HepG2 (cell line): ENCODE measurements around the gene PAFAH1B1. TPM values are rescaled to one million over a fixed set of nuclear protein-coding genes. Genes with fewer than 3 reads are reported as not detected.

Experiments
- AHR ChIP-seq: IDR thresholded peaks from 2 replicates; pipeline ENCODE4 v1.6.1; 2018; ENCODE audit warnings: missing genetic modification reagents, missing compliant biosample characterization
- AKAP8 ChIP-seq: sonication (generic); formaldehyde crosslinking; IDR thresholded peaks from 2 replicates; pipeline ENCODE4 v1.5.1; 2020; ENCODE audit warnings: mild to moderate bottlenecking, missing genetic modification reagents
- ATF4 ChIP-seq, 2 experiments: fragments of 450-650 bp in 1 of 2; sonication (generic) in 1 of 2; formaldehyde crosslinking; IDR thresholded peaks; 2 replicates each; pipeline versions ENCODE4 v1.5.0 to v1.8.0; 2020 to 2022; ENCODE audit warnings: mild to moderate bottlenecking in 1 of 2, missing genetic modification reagents in 1 of 2
- CEBPG ChIP-seq: IDR thresholded peaks from 2 replicates; pipeline ENCODE4 v1.6.1; 2016
- E2F1 ChIP-seq: sonication (generic); formaldehyde crosslinking; IDR thresholded peaks from 2 replicates; pipeline ENCODE4 v1.5.0; 2020; ENCODE audit warnings: missing genetic modification reagents
- NONO ChIP-seq, 2 experiments: fragments of 450-650 bp in 1 of 2; sonication (generic) in 1 of 2; formaldehyde crosslinking in 1 of 2; IDR thresholded peaks in 1 of 2; conservative IDR thresholded peaks in 1 of 2; 2 replicates each; pipeline versions ENCODE4 v1.6.1 to v1.8.0; 2017 to 2022; ENCODE audit warnings: mild to moderate bottlenecking in 1 of 2, missing genetic modification reagents in 1 of 2, moderate library complexity in 1 of 2
- POGK ChIP-seq: sonication (generic); formaldehyde crosslinking; conservative IDR thresholded peaks from 2 replicates; pipeline ENCODE4 v1.8.0; 2022; ENCODE audit warnings: mild to moderate bottlenecking, moderate library complexity, missing genetic modification reagents
- SOX13 ChIP-seq, 3 experiments: fragments of 450-650 bp in 1 of 3; sonication (generic) in 1 of 3; formaldehyde crosslinking in 1 of 3; IDR thresholded peaks in 2 of 3; conservative IDR thresholded peaks in 1 of 3; 2 replicates each; pipeline versions ENCODE4 v1.5.0 to v1.6.1; 2016 to 2020; ENCODE audit warnings: antibody characterized with exemption in 1 of 3, mild to moderate bottlenecking in 1 of 3, missing compliant biosample characterization in 1 of 3, missing genetic modification reagents in 1 of 3, moderate library complexity in 1 of 3
- SP1 ChIP-seq, 2 experiments: fragments of 450-650 bp in 1 of 2; sonication (generic) in 1 of 2; formaldehyde crosslinking in 1 of 2; IDR thresholded peaks; 2 replicates each; pipeline versions ENCODE4 v1.4.0 to v1.6.1; 2016 to 2020; ENCODE audit warnings: missing genetic modification reagents in 1 of 2
- THRA ChIP-seq: sonication (generic); formaldehyde crosslinking; IDR thresholded peaks from 2 replicates; pipeline ENCODE4 v1.4.0; 2020; ENCODE audit warnings: missing genetic modification reagents, borderline replicate concordance
- TMF1 ChIP-seq: sonication (generic); formaldehyde crosslinking; IDR thresholded peaks from 2 replicates; pipeline ENCODE4 v1.8.1; 2022; ENCODE audit warnings: low read depth, missing genetic modification reagents
- ZNF253 ChIP-seq: sonication (generic); formaldehyde crosslinking; IDR thresholded peaks from 2 replicates; pipeline ENCODE4 v1.8.0; 2022; ENCODE audit warnings: mild to moderate bottlenecking, missing genetic modification reagents, borderline replicate concordance
- ZSCAN9 ChIP-seq: IDR thresholded peaks from 2 replicates; pipeline ENCODE4 v1.6.1; 2016; ENCODE audit warnings: borderline replicate concordance
- polyA plus RNA-seq, 8 experiments: library from polyadenylated mRNA; depleted of rRNA in 3 of 8; stranded (reverse) in 7 of 8; unstranded in 1 of 8; fragments of >200 nt; fragmentation: Illumina TruSeq in 4 of 8; extraction: Trizol in 4 of 8; gene quantifications; 2 replicates each; pipeline versions ENCODE4 v1.2.1 to v1.2.3, GENCODE V29; 2011 to 2016; ENCODE audit warnings: low read depth in 4 of 8, missing spikeins in 1 of 8, mixed read lengths in 1 of 8; ENCODE audit not compliant: insufficient read depth in 1 of 8
- total RNA-seq, 5 experiments: library from RNA; depleted of rRNA; stranded (reverse); fragments of >200 nt; fragmentation: Illumina TruSeq; extraction: Trizol; gene quantifications; 2 replicates each; pipeline ENCODE4 v1.2.3, GENCODE V29; 2016; ENCODE audit warnings: low read depth in 1 of 5
- TF ChIP-seq, protein P1 (sequence below): fragments of 450-650 bp; IDR thresholded peaks from 2 replicates; pipeline ENCODE4 v1.6.1; 2016
- TF ChIP-seq, protein P2 (sequence below): sonication (generic); formaldehyde crosslinking; IDR thresholded peaks from 2 replicates; pipeline ENCODE4; 2020; ENCODE audit warnings: missing genetic modification reagents, mild to moderate bottlenecking, borderline replicate concordance
- TF ChIP-seq, protein P3 (sequence below): IDR thresholded peaks from 2 replicates; pipeline ENCODE4 v1.6.1; 2016; ENCODE audit warnings: missing genetic modification reagents, missing compliant biosample characterization

PAFAH1B1 gene
- total and polyA plus RNA-seq, 2 of the 13 experiments (the other 11 are each of a cell fraction or from before 2014, with no cell fraction given) = 46.0 to 64.9 TPM

DNA sequence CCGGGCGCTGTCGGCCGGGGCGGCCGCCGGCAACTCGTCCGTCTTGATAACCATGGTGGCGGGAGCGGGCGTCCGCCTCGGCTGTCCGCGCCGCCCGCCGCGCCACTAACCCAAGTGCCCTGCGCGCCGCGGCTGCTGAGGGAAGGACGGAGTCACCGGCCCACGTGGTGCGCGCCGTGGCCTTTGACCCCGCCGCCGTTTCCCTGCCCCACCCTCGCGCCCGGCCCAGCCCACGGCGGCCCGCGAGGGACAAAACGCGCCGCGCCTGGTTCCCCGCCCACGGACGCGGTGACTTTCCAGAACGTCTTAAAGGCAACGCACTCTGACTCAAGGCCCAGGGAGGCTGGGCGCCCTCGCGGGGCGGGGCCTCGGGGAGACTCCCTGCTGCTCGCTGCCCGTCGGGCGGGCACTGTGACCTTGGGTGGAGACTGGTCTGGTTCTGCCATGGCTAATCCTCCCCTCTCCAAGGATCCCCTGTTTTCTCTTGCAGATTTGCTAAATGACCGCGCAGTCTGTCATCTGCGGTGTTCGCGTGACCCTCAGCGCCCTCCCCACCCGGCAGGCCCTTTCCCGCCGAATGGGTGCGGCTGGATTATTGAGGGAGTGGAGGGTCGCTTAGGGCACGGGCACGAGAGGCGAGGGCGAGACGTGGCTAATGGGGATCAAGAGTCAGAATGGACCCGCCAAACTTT, 118.3 kb downstream of the PAFAH1B1 start, which contains the start of gene CLUH (continued):
- TF ChIP-seq ZSCAN9 (CRISPR knock-in tag) (no peak), E2F1 (CRISPR knock-in tag) (peak; percentile 78; the same call in 1 of the 2 replicates), SOX13 (IDR thresholded peaks at IDR 0.05) (no peak), SOX13 (CRISPR knock-in tag; conservative IDR thresholded peaks at IDR 0.05 in 1 of 2, IDR thresholded peaks at IDR 0.05 in 1 of 2) (peak in 1 of 2 experiments; percentile 43; a peak in 1 of 4 replicates), TMF1 (CRISPR knock-in tag) (peak; percentile 74; the same call in 1 of the 2 replicates), SP1 (IDR thresholded peaks at IDR 0.05) (no peak), SP1 (CRISPR knock-in tag; IDR thresholded peaks at IDR 0.05) (peak; percentile 92), CEBPG (CRISPR knock-in tag) (peak; percentile 36; the same call in 1 of the 2 replicates), POGK (CRISPR knock-in tag) (peak; percentile 75; the same call in 1 of the 2 replicates), AHR (CRISPR knock-in tag) (peak; percentile 54; the same call in 1 of the 2 replicates), THRA (CRISPR knock-in tag) (peak; percentile 44; the same call in 1 of the 2 replicates), ATF4 (CRISPR knock-in tag; IDR thresholded peaks at IDR 0.05) (peak in 1 of 2 experiments; percentile 50; a peak in 2 of 4 replicates), NONO (IDR thresholded peaks at IDR 0.05) (no peak), NONO (CRISPR knock-in tag; conservative IDR thresholded peaks at IDR 0.05) (0 out of 2 replicates have a peak, but pooled peaks have one; percentile 30), AKAP8 (CRISPR knock-in tag) (no peak), ZNF253 (no peak)
- TF ChIP-seq, protein P1, sequence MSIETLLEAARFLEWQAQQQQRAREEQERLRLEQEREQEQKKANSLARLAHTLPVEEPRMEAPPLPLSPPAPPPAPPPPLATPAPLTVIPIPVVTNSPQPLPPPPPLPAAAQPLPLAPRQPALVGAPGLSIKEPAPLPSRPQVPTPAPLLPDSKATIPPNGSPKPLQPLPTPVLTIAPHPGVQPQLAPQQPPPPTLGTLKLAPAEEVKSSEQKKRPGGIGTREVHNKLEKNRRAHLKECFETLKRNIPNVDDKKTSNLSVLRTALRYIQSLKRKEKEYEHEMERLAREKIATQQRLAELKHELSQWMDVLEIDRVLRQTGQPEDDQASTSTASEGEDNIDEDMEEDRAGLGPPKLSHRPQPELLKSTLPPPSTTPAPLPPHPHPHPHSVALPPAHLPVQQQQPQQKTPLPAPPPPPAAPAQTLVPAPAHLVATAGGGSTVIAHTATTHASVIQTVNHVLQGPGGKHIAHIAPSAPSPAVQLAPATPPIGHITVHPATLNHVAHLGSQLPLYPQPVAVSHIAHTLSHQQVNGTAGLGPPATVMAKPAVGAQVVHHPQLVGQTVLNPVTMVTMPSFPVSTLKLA = peak; percentile 42; the same call in 1 of the 2 replicates
- TF ChIP-seq, protein P2, sequence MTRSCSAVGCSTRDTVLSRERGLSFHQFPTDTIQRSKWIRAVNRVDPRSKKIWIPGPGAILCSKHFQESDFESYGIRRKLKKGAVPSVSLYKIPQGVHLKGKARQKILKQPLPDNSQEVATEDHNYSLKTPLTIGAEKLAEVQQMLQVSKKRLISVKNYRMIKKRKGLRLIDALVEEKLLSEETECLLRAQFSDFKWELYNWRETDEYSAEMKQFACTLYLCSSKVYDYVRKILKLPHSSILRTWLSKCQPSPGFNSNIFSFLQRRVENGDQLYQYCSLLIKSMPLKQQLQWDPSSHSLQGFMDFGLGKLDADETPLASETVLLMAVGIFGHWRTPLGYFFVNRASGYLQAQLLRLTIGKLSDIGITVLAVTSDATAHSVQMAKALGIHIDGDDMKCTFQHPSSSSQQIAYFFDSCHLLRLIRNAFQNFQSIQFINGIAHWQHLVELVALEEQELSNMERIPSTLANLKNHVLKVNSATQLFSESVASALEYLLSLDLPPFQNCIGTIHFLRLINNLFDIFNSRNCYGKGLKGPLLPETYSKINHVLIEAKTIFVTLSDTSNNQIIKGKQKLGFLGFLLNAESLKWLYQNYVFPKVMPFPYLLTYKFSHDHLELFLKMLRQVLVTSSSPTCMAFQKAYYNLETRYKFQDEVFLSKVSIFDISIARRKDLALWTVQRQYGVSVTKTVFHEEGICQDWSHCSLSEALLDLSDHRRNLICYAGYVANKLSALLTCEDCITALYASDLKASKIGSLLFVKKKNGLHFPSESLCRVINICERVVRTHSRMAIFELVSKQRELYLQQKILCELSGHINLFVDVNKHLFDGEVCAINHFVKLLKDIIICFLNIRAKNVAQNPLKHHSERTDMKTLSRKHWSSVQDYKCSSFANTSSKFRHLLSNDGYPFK (CRISPR knock-in tag) = peak; percentile 57; the same call in 1 of the 2 replicates
- TF ChIP-seq, protein P3, sequence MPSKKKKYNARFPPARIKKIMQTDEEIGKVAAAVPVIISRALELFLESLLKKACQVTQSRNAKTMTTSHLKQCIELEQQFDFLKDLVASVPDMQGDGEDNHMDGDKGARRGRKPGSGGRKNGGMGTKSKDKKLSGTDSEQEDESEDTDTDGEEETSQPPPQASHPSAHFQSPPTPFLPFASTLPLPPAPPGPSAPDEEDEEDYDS (CRISPR knock-in tag) = peak; percentile 64; the same call in 1 of the 2 replicates
